Right lobe of liver (tissue), 6 donors: ENCODE measurements around the gene CTXND2. TPM values are rescaled to one million over a fixed set of nuclear protein-coding genes. Genes with fewer than 3 reads are reported as not detected.

Source experiments
- ATAC-seq, 4 donors: fragments of 200-7000 bp; cut with Tn5 transposase; one replicate each; pipeline ENCODE4 v1.9.1; 2020; ENCODE audit warnings: mild to moderate bottlenecking in 4 of 4, moderate library complexity in 4 of 4
- DNase-seq, 3 donors: peaks; one replicate each; pipeline ENCODE4 v3.0.0-alpha.2; 2020
- H3K27ac ChIP-seq, 3 donors: fragments of 200-600 bp; one replicate each; pipeline ENCODE4 v1.8.0; 2022
- H3K27me3 ChIP-seq, 2 donors: fragments of 200-600 bp; one replicate each; pipeline ENCODE4 v1.8.0; 2022
- H3K36me3 ChIP-seq, 4 donors: fragments of 200-600 bp; sonication (generic) in 1 of 4; one replicate each; pipeline versions ENCODE4 v1.5.1 to v1.8.0; 2017 to 2022; ENCODE audit warnings: control low read depth in 1 of 4
- H3K4me1 ChIP-seq, 4 donors: fragments of 200-600 bp; sonication (generic) in 1 of 4; one replicate each; pipeline versions ENCODE4 v1.5.1 to v1.8.0; 2017 to 2022; ENCODE audit warnings: control low read depth in 1 of 4
- H3K4me3 ChIP-seq, 3 donors: fragments of 200-600 bp; one replicate each; pipeline ENCODE4 v1.8.0; 2022
- H3K9me3 ChIP-seq, 4 donors: fragments of 200-600 bp; sonication (generic) in 1 of 4; one replicate each; pipeline versions ENCODE4 v1.5.1 to v1.8.0; 2017 to 2022; ENCODE audit warnings: control low read depth in 1 of 4
- CTCF ChIP-seq, 4 donors: fragments of 200-600 bp in 3 of 4; fragments of 450-650 bp in 1 of 4; IDR thresholded peaks; one replicate each; pipeline versions ENCODE4 v1.5.1 to v1.8.0; 2016 to 2022; ENCODE audit warnings: antibody characterized with exemption in 4 of 4, mild to moderate bottlenecking in 2 of 4
- POLR2A ChIP-seq: fragments of 450-650 bp; IDR thresholded peaks from one replicate; pipeline ENCODE4 v1.6.1; 2017; ENCODE audit warnings: antibody characterized with exemption, mild to moderate bottlenecking
- WGBS: methylation state at CpG from one replicate; pipeline ENCODE4 v1.1.6; 2018; ENCODE audit warnings: low coverage, low lambda C conversion rate; ENCODE audit not compliant: insufficient coverage; ENCODE audit errors: missing lambda C conversion rate; 5-methylcytosine and 5-hydroxymethylcytosine counted together
- intact Hi-C, 2 donors: fragments of 100-400 bp; cut with DNase I; formaldehyde crosslinking; loops; one replicate each; pipeline versions ENCODE4 v1.11.2 to v1.14.1; 2022
- total RNA-seq, 6 experiments: library from RNA; depleted of rRNA in 2 of 6; stranded (reverse); fragments of >200 nt in 2 of 6; fragmentation: NEBNext Ultra II Directional in 3 of 6; extraction: Animal tissue kit (Norgen Biotek cat#: 25700) in 3 of 6; gene quantifications; one replicate each; pipeline versions ENCODE4 v1.1.0 to v1.2.4, GENCODE V29; 2016 to 2023
- donor health status: DM: no; HTN: yes; CAD: no.
- donor health status: DM: no; HTN: no; CAD: no.
- donor health status: DM: no; HTN: no; CAD: no.
- donor health status: DM: no; HTN: yes; CAD: no.
- donor health status: DM: no; HTN: yes; CAD: no.

The CTXND2 gene
- total RNA-seq, 6 experiments from 2014 or later, result not detected

GRCh38 chr1:150869683-150870082 is 17.3 kb upstream of the CTXND2 start:
- intact Hi-C loops, result no loop called here
- ATAC-seq, result no peak
- DNase-seq, result no peak
- peaks cover 0 to 4% (median 0%) of the 10 kb centered on the region in 4 donors for H3K36me3 ChIP-seq
- no peaks in the 10 kb centered on the region for H3K9me3 ChIP-seq
- no peak for TF ChIP-seq CTCF (IDR thresholded peaks at IDR 0.05)
- no peak for TF ChIP-seq POLR2A
- peaks cover 0 to 15% (median 6%) of the 10 kb centered on the region in 4 donors for H3K4me1 ChIP-seq
- no peak overlapping the region for H3K4me3 ChIP-seq
- H3K27me3 ChIP-seq, result no peaks in the 10 kb centered on the region
- H3K27ac ChIP-seq, result no peak overlapping the region

GRCh38 chr1:150872572-150872971 is 14.4 kb upstream of the CTXND2 start:
- intact Hi-C loops, result no loop called here

GRCh38 chr1:150873521-150873920 is 13.4 kb upstream of the CTXND2 start:
- Histone ChIP-seq H3K9me3 (no peaks in the 10 kb centered on the region), H3K27me3 (no peaks in the 10 kb centered on the region), H3K4me1 (peaks cover 0 to 23% (median 6%) of the 10 kb centered on the region in 4 donors), H3K36me3 (peaks cover 0 to 4% (median 0%) of the 10 kb centered on the region in 4 donors), H3K27ac (peak overlapping the region in 1 of 3 donors; percentile 98), H3K4me3 (no peak overlapping the region)
- intact Hi-C loops, result no loop called here
- 80% methylated on average over 1 of the region's 2 CpGs for WGBS
- no peak for ATAC-seq
- TF ChIP-seq POLR2A (no peak), CTCF (IDR thresholded peaks at IDR 0.05) (no peak)
- peak in 1 of 3 donors; percentile 20 for DNase-seq

More at GRCh38 chr1:150872572-150872971, 14.4 kb upstream of the CTXND2 start:
- Histone ChIP-seq H3K9me3 (no peaks in the 10 kb centered on the region), H3K27me3 (no peaks in the 10 kb centered on the region), H3K27ac (no peak overlapping the region), H3K4me1 (peaks cover 0 to 20% (median 6%) of the 10 kb centered on the region in 4 donors), H3K4me3 (no peak overlapping the region), H3K36me3 (peaks cover 0 to 4% (median 0%) of the 10 kb centered on the region in 4 donors)
- ATAC-seq (no peak), DNase-seq (no peak)
- no peak for TF ChIP-seq POLR2A
- TF ChIP-seq CTCF (IDR thresholded peaks at IDR 0.05), result no peak
- 100% methylated on average over 1 of the region's 2 CpGs for WGBS

- WGBS, result 9% methylated on average over 7 of the region's 7 CpGs
- peak overlapping the region; percentile 92 to 98 (median 92) for H3K27ac ChIP-seq
- no peaks in the 10 kb centered on the region for H3K27me3 ChIP-seq
- intact Hi-C loops, result no loop called here
- H3K4me1 ChIP-seq, result peaks cover 0 to 23% (median 6%) of the 10 kb centered on the region in 4 donors
- TF ChIP-seq POLR2A, result no peak
- TF ChIP-seq CTCF (IDR thresholded peaks at IDR 0.05), result no peak
- H3K4me3 ChIP-seq, result peak overlapping the region; percentile 61 to 93 (median 87)
- ATAC-seq (no peak), DNase-seq (peak in 1 of 3 donors; percentile 40)
- H3K36me3 ChIP-seq, result peaks cover 0 to 4% (median 0%) of the 10 kb centered on the region in 4 donors
- no peaks in the 10 kb centered on the region for H3K9me3 ChIP-seq
These were observed 12.3 kb upstream of the CTXND2 start for GRCh38 chr1:150874455-150875196.
